ENCODE results near the gene CRYBB1.

Gene CRYBB1

DNA sequence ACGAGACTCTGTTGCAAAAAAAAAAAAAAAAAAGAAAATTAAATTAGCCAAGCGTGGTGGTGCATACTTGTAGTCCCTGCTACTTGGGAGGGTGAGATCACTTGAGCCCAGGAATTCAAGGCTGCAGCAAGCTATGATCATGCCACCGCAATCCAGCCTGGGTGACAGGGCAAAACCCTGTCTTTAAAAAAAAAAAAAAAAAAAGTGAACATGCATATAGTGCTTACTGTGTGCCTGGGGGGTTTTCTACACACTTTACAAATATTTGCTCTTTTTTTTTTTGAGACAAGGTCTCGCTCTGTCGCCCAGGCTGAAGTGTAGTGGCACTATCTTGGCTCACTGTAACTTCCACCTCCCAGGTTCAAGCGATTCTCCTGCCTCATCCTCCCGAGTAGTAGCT is 40.7 kb downstream of the CRYBB1 start:
- DNase-seq (ENCODE audit: low spot score) = no peak

DNA sequence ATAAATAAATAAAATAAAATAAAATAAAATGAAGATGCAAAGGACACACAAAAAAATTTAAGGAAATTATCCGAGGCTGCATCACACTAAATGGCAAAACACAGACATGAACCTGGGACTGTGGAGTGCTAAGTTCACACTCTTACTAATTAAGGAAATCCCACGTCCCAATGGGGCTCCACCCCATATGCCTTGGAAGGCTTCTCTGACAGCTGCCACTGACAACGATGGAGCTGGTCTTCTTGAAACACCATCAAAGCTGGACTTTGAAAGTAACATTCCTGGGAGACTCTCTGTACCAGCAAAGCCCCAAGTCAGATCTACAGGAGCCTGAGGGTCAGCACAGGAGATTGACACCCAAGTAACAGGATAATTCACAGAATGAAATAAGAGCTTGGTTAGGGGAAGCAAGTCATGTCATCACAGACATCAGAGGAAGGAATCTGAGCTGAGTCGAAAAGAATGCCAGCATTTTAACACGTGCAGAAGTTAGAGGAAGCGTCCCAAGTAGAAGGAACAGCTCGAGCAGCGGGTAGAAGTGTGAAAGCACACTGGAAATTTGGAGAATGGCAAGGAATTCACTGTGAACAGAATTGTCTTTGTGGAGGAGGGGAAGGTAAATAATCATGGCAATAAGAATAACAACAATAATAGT is 41.7 kb downstream of the CRYBB1 start:
- DNase-seq (ENCODE audit: low spot score) = no peak

DNA sequence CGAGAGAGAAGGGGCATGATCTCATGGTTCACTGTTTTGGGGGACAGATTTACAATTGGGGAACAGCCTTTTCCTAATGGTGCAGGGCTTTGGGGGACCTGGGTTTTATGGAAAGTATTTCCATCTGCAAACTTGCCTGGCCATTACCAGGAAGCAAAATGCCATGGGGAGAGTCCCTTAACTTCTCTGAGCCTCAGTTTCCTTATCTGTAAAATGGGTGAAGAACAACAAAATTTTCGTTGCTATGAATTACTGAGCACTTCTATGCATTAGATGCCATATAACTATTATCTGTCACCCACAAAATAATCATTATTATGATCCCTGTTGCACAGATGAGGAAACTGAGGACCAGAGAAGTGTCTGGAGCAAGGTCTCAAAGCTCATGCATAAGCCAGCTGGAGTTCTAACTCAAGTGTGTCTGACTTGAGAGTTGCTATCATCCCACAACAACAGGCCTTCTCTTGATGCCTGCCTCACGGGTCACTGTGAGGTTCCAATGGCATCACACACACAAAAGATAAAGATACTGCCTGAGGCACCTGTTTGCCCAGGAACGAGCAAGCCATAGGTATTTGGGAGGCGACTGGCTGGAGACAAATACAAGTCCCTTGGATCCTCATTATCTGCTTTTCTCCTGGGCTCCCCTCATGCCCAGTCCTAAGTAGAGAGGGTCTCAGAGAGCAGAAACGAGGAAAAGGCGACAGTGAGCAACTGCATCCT is 43.7 kb downstream of the CRYBB1 start:
- DNase-seq (ENCODE audit: low spot score) = no peak

- DNase-seq (ENCODE audit: low spot score) = no peak
These were observed 44.7 kb downstream of the CRYBB1 start for GRCh38 chr22:26573026-26573662.

DNA sequence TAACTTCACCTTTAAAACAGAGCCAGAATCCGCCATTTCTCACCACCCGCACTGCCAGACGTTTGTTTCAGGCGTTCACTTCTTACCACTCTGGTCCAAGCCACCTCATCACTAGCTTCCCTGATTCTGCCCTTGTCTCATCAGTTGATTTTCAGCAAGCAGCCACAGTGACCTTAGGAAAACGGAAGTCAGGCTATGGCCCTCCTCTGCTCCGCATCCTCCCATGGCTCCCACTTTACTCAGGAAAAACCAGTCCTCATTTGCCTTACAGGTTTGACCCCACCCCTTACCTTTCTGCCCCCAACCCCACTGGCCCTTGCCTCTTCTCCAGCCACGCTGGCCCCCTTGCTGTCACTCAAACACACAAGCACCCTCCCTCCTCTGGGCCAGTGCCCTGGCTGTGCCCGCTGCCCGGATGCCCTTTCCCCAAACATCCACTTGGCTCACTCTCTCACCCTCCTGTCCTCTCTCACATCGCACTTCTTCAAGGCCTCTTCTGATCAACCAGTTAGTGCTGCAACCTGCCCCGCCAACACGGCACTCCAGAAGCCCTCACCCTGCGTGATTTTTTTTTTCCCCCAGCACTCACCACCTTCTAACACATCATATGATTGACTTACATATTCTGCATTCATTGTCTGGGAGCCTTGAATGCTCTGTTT is 46.8 kb downstream of the CRYBB1 start:
- DNase-seq (ENCODE audit: low spot score) = no peak

- no peak for DNase-seq (ENCODE audit: low spot score)
These were observed 47.7 kb downstream of the CRYBB1 start for GRCh38 chr22:26570115-26570514.

- DNase-seq (ENCODE audit: low spot score) = no peak
These were observed 49.6 kb downstream of the CRYBB1 start for GRCh38 chr22:26568207-26568706.

GRCh38 chr22:26567610-26568009 is 50.2 kb downstream of the CRYBB1 start:
- no peak for DNase-seq (ENCODE audit: low spot score)

GRCh38 chr22:26566994-26567393 is 50.8 kb downstream of the CRYBB1 start:
- no peak for DNase-seq (ENCODE audit: low spot score)

- DNase-seq (ENCODE audit: low spot score) = no peak
These were observed 51.9 kb downstream of the CRYBB1 start for GRCh38 chr22:26565889-26566288.

- no peak for DNase-seq (ENCODE audit: low spot score)
These were observed 52.6 kb downstream of the CRYBB1 start for GRCh38 chr22:26565181-26565580.

DNA sequence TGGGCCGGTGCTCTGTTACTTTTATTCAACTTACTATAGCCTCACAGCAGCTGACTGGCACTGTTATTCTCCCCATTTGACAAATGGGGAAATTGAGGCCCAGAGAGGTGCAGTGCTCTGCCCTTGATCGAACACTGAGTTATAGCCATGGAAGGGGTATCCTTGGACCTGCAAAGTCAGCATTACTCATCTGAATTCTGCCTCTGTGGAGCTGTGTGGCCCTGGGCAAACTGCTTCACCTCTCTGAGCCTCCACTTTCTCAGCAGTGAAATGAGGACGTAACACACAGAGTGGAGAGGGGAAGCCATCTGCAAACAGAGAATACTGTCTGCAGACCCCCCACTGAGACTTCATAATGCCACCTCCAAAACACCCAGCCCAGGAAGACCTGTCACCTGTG is 53.2 kb downstream of the CRYBB1 start:
- DNase-seq (ENCODE audit: low spot score) = no peak

GRCh38 chr22:26564181-26564580 is 53.6 kb downstream of the CRYBB1 start:
- DNase-seq (ENCODE audit: low spot score) = no peak

DNA sequence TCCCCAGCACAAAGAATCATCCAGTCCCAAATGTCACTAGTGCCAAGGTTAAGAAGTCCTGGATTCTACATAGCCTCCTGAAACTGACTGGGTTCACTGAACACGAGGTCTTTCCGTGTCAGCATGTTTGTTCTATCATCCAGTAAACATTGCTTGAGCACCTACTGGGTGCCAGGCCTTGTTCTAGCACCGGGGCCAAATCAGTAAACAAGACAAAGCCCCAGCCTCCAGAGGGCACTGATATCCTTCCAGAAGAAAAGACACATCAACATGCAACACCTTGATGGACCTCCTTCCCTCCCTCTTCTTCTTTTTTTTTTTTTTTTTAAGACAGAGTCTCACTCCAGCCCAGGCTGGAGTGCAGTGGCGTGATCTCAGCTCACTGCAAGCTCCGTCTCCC is 54.8 kb downstream of the CRYBB1 start:
- no peak for DNase-seq (ENCODE audit: low spot score)

DNA sequence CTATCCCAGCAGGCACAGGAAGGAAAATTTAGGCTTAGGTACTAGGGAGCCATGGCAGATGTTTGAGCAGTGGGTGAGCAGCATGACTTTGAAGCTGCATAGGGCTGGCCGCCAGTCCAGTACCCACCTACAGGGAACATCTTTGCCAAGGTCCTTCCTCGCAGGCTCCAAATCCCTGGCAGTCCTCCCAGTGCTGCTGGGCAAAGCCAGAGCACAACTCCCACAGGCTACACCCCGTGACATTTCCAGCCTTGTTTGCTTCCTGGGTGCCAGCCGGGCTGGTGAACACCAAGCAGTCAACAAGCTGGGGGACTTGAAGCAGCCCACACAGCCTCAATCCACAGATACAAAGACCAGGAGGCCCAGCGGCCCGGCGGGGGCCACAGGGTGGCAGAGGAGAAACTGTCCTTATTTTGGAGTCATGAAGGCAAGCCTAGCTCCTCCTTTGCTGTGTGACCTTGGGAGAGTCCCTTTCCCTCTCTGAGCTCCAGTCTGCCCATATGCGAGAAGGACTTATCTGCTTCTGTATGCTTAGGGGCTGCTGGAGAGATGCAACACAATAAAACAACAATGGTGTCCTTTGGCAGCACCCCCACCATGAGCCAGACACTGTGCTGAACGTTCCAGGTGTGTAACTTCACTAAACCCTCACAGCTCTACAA is 55.9 kb downstream of the CRYBB1 start:
- DNase-seq (ENCODE audit: low spot score) = no peak

GRCh38 chr22:26559961-26560575 is 57.8 kb downstream of the CRYBB1 start:
- no peak for DNase-seq (ENCODE audit: low spot score)

DNA sequence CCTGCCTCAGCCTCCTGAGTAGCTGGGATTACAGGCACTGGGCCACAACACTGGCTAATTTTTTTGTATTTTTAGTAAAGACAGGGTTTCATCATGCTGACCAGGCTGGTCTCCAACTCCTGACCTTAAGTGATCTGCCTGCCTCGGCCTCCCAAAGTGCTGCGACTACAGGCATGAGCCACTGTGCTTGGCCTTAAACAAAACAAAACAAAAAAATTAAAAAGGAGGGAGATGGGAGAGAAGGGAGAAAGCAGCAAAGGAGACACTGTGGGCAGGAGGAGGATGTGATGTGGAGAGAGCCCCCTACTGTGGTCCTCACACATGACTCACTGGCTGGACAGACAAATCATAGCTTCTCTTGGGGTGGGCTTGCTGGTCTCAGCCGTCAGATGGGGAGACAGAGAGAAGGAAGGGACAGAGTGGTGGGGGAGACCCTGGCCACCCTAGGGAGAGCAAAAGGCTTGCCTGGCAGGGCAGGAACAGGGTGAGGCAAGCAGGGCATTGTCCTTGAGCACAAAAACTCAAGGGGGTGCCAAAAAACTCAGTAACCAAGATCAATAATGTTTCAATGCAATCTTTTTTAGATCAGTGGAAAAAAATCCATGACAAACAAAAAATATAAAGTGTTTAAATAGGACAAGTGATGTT is 59.5 kb downstream of the CRYBB1 start:
- DNase-seq (ENCODE audit: low spot score) = no peak

GRCh38 chr22:26556904-26557303 is 60.9 kb downstream of the CRYBB1 start:
- DNase-seq (ENCODE audit: low spot score) = no peak

DNA sequence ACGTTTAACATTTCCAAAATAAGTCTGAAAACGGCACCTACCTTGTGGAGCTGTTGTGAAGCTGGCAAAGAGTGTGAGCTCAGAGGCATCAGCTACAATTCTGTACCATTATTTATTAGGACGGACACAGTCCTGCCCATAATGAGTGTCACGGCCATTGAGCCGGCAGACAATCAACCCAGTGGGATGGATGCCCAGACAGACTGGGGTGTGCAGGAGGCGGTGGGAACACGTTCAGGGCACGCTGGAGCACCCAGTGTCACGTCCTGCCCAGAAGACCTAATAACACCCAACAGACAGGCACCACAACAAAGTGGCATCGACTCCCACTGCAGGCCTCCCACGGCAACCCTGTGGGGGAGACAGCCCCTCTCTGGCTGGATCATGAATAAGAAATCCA is 62.3 kb downstream of the CRYBB1 start:
- no peak for DNase-seq (ENCODE audit: low spot score)

GRCh38 chr22:26554956-26555355 is 62.9 kb downstream of the CRYBB1 start:
- DNase-seq (ENCODE audit: low spot score) = no peak
